B cell (primary cell): ENCODE measurements around the gene ZDHHC11.
"Not testable (repeated sequence)": the region's sequence is repeated elsewhere in the genome, so short reads cannot be mapped to it uniquely, and the experiment has no call there.

ENCODE experiments used
- EZH2 ChIP-seq: IDR thresholded peaks from 2 replicates; pipeline ENCODE4 v1.6.1; 2012; ENCODE audit warnings: borderline replicate concordance, low read depth, mild to moderate bottlenecking, moderate library complexity, low read length; ENCODE audit not compliant: insufficient read depth, poor library complexity, severe bottlenecking
- TF ChIP-seq, protein P1 (sequence below): fragments of 200-600 bp; IDR thresholded peaks from one replicate; pipeline ENCODE4 v1.8.0; 2022; ENCODE audit warnings: antibody characterized with exemption, mild to moderate bottlenecking

DNA sequence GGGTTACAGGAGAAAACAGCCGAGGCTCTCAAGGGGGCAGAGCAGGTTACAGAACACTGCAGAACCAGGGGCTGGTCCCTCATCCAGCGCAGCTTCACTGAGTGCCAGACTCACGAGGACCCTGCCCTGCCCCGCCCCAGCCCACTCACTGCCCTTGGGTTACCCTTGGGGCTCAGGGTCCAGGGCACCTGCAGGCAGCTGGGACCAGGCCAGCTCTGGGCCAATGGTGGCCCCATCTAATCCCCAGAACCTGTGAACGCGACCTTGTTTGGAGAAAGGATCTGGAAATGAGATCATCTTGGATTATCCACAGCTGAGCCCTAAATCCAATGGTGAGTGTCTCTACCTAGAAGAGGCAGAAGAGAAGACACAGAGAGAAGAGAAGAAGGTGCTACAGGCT is 72.4 kb downstream of the ZDHHC11 start:
- TF ChIP-seq, protein P1, sequence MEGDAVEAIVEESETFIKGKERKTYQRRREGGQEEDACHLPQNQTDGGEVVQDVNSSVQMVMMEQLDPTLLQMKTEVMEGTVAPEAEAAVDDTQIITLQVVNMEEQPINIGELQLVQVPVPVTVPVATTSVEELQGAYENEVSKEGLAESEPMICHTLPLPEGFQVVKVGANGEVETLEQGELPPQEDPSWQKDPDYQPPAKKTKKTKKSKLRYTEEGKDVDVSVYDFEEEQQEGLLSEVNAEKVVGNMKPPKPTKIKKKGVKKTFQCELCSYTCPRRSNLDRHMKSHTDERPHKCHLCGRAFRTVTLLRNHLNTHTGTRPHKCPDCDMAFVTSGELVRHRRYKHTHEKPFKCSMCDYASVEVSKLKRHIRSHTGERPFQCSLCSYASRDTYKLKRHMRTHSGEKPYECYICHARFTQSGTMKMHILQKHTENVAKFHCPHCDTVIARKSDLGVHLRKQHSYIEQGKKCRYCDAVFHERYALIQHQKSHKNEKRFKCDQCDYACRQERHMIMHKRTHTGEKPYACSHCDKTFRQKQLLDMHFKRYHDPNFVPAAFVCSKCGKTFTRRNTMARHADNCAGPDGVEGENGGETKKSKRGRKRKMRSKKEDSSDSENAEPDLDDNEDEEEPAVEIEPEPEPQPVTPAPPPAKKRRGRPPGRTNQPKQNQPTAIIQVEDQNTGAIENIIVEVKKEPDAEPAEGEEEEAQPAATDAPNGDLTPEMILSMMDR: not testable (repeated sequence)
- TF ChIP-seq EZH2: not testable (repeated sequence)
